HEK293 (cell line): ENCODE results near the gene RNF227.
A peak's percentile ranks its signal among the peaks of the same experiment; 100 is the strongest.

Experiments
- ELK4 ChIP-seq: IDR thresholded peaks from 2 replicates; pipeline ENCODE4 v1.6.1; 2011; ENCODE audit warnings: mild to moderate bottlenecking, low read depth, low read length, borderline replicate concordance
- HIC1 ChIP-seq: fragments of 450-650 bp; formaldehyde crosslinking; IDR thresholded peaks from 2 replicates; pipeline ENCODE4 v1.5.1; 2016; ENCODE audit warnings: missing biosample characterization, missing genetic modification characterization
- KLF7 ChIP-seq: fragments of 450-650 bp; formaldehyde crosslinking; IDR thresholded peaks from 2 replicates; pipeline ENCODE4 v1.5.1; 2016; ENCODE audit warnings: missing biosample characterization, missing genetic modification characterization, borderline replicate concordance
- KLF9 ChIP-seq: fragments of 450-650 bp; formaldehyde crosslinking; IDR thresholded peaks from 2 replicates; pipeline ENCODE4 v1.5.1; 2016; ENCODE audit warnings: missing biosample characterization, missing genetic modification characterization, low read depth
- PRDM1 ChIP-seq: fragments of 450-650 bp; formaldehyde crosslinking; IDR thresholded peaks from 2 replicates; pipeline ENCODE4; 2016; ENCODE audit warnings: missing biosample characterization, missing genetic modification characterization
- RBAK ChIP-seq: fragments of 450-650 bp; formaldehyde crosslinking; IDR thresholded peaks from 2 replicates; pipeline ENCODE4 v1.5.1; 2016; ENCODE audit warnings: missing biosample characterization, missing genetic modification characterization
- TRIM28 ChIP-seq: IDR thresholded peaks from 2 replicates; pipeline ENCODE4 v1.6.1; 2011; ENCODE audit warnings: low read length, control low read depth, borderline replicate concordance
- ZBTB17 ChIP-seq: fragments of 450-650 bp; formaldehyde crosslinking; IDR thresholded peaks from 2 replicates; pipeline ENCODE4 v1.5.1; 2016; ENCODE audit warnings: missing biosample characterization, missing genetic modification characterization
- ZBTB44 ChIP-seq: fragments of 450-650 bp; IDR thresholded peaks from 2 replicates; pipeline ENCODE4 v1.5.1; 2018; ENCODE audit warnings: missing biosample characterization, mild to moderate bottlenecking, missing genetic modification characterization
- ZEB2 ChIP-seq: fragments of 450-650 bp; formaldehyde crosslinking; IDR thresholded peaks from 2 replicates; pipeline ENCODE4 v1.5.1; 2016; ENCODE audit warnings: missing biosample characterization, missing genetic modification characterization
- ZFHX2 ChIP-seq: fragments of 450-650 bp; formaldehyde crosslinking; conservative IDR thresholded peaks from 2 replicates; pipeline ENCODE4 v1.5.1; 2016; ENCODE audit warnings: missing biosample characterization, missing genetic modification characterization
- ZNF132 ChIP-seq: fragments of 450-650 bp; formaldehyde crosslinking; IDR thresholded peaks from 2 replicates; pipeline ENCODE4 v1.5.1; 2017; ENCODE audit warnings: missing biosample characterization, missing genetic modification characterization, borderline replicate concordance
- ZNF19 ChIP-seq: fragments of 450-650 bp; formaldehyde crosslinking; IDR thresholded peaks from 2 replicates; pipeline ENCODE4; 2016; ENCODE audit warnings: missing biosample characterization, missing genetic modification characterization, low read depth
- ZNF24 ChIP-seq: fragments of 450-650 bp; formaldehyde crosslinking; IDR thresholded peaks from 2 replicates; pipeline ENCODE4 v1.5.1; 2016; ENCODE audit warnings: missing biosample characterization, missing genetic modification characterization
- ZNF292 ChIP-seq: fragments of 450-650 bp; formaldehyde crosslinking; IDR thresholded peaks from 2 replicates; pipeline ENCODE4 v1.5.1; 2016; ENCODE audit warnings: low read depth, missing biosample characterization, missing genetic modification characterization, borderline replicate concordance
- ZNF426 ChIP-seq: fragments of 450-650 bp; formaldehyde crosslinking; IDR thresholded peaks from 2 replicates; pipeline ENCODE4 v1.5.1; 2017; ENCODE audit warnings: missing biosample characterization, missing genetic modification characterization, mild to moderate bottlenecking, inconsistent platforms, moderate library complexity
- ZNF433 ChIP-seq: fragments of 450-650 bp; formaldehyde crosslinking; IDR thresholded peaks from 2 replicates; pipeline ENCODE4 v1.5.1; 2016; ENCODE audit warnings: missing biosample characterization, missing genetic modification characterization, low read depth
- ZNF530 ChIP-seq: fragments of 450-650 bp; formaldehyde crosslinking; IDR thresholded peaks from 2 replicates; pipeline ENCODE4 v1.5.1; 2016; ENCODE audit warnings: low read depth, missing biosample characterization, missing genetic modification characterization
- ZNF585B ChIP-seq: fragments of 450-650 bp; formaldehyde crosslinking; IDR thresholded peaks from 2 replicates; pipeline ENCODE4 v1.5.1; 2016; ENCODE audit warnings: missing biosample characterization, missing genetic modification characterization
- ZNF660 ChIP-seq: fragments of 450-650 bp; IDR thresholded peaks from 2 replicates; pipeline ENCODE4 v1.5.1; 2018; ENCODE audit warnings: missing biosample characterization, mild to moderate bottlenecking, missing genetic modification characterization
- ZNF670 ChIP-seq: fragments of 450-650 bp; formaldehyde crosslinking; IDR thresholded peaks from 2 replicates; pipeline ENCODE4 v1.5.1; 2016; ENCODE audit warnings: missing biosample characterization, missing genetic modification characterization, low read depth
- ZNF777 ChIP-seq: fragments of 450-650 bp; formaldehyde crosslinking; IDR thresholded peaks from 2 replicates; pipeline ENCODE4 v1.5.1; 2017; ENCODE audit warnings: missing biosample characterization, missing genetic modification characterization, borderline replicate concordance
- ZNF791 ChIP-seq: fragments of 450-650 bp; formaldehyde crosslinking; IDR thresholded peaks from 2 replicates; pipeline ENCODE4 v1.5.1; 2016; ENCODE audit warnings: missing biosample characterization, missing genetic modification characterization
- ZNF830 ChIP-seq: fragments of 450-650 bp; IDR thresholded peaks from 2 replicates; pipeline ENCODE4 v1.5.0; 2018; ENCODE audit warnings: missing biosample characterization, missing genetic modification characterization, low read depth, mild to moderate bottlenecking, moderate library complexity
- ZSCAN23 ChIP-seq: fragments of 450-650 bp; formaldehyde crosslinking; IDR thresholded peaks from 2 replicates; pipeline ENCODE4 v1.5.1; 2016; ENCODE audit warnings: missing biosample characterization, missing genetic modification characterization
- TF ChIP-seq, protein P1 (sequence below): fragments of 450-650 bp; formaldehyde crosslinking; IDR thresholded peaks from 2 replicates; pipeline ENCODE4 v1.5.1; 2016; ENCODE audit warnings: missing biosample characterization, missing genetic modification characterization
- TF ChIP-seq, protein P2 (sequence below): fragments of 450-650 bp; formaldehyde crosslinking; IDR thresholded peaks from 2 replicates; pipeline ENCODE4 v1.5.1; 2016; ENCODE audit warnings: missing biosample characterization, missing genetic modification characterization
- TF ChIP-seq, protein P3 (sequence below): fragments of 450-650 bp; formaldehyde crosslinking; IDR thresholded peaks from 2 replicates; pipeline ENCODE4 v1.5.1; 2016; ENCODE audit warnings: missing biosample characterization, missing genetic modification characterization

The RNF227 gene

DNA sequence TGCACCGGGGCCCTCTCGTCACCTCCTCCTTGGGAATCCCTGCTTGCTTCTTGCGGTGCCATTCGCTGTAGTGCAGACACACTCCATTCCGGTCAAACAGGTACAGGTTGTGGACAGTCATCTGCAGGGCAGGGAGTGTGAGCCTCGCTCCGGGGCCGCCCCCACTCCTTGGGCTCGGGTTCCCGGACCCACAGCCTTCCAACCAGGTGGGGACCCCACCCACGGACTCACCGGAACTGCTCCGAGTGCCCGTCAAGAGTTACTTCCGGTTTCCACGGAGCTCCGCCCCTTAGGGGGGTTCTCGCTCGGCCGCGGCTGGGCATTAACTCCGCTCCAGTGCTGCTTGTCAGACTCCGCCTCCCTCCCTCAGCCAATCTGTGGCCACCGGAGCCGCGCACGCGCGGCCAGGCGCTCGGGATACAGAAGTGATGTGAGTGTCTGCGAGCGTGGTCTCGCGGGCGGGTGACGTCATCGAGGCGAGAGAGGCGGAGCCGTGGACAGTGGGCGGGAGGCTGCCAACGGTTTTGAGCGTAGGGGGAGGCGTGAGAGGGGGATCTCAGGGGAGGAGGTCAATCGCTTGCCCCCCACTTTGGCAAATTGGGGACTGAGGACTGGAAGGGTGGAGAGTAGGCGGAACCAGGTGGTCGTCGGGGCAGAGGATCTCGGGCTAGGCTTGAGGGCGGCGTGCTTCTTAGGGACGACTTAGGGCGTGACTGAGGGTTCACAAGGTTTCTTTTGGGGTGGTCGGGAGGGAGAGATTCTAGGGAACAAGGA is 15.8 kb upstream of the RNF227 start, which contains the start of the genes CNTROB and TRAPPC1 (continued):
- TF ChIP-seq ZBTB44 (no peak), ZNF292 (tag by site-specific recombination) (0 out of 2 replicates have a peak, but pooled peaks have one; percentile 8), ZNF791 (tag by site-specific recombination) (no peak), ZNF530 (tag by site-specific recombination) (no peak), ZNF132 (tag by site-specific recombination) (no peak), ZNF585B (tag by site-specific recombination) (0 out of 2 replicates have a peak, but pooled peaks have one; percentile 13), KLF9 (tag by site-specific recombination) (peak; percentile 97), ZNF830 (tag by site-specific recombination) (no peak), PRDM1 (tag by site-specific recombination) (0 out of 2 replicates have a peak, but pooled peaks have one; percentile 50), ZBTB17 (tag by site-specific recombination) (no peak; the same call in 1 of the 2 replicates), ZEB2 (tag by site-specific recombination) (peak; percentile 84), ELK4 (peak; percentile 53; the same call in 1 of the 2 replicates), ZNF426 (tag by site-specific recombination) (no peak), RBAK (tag by site-specific recombination) (peak; percentile 65; the same call in 1 of the 2 replicates), ZNF24 (tag by site-specific recombination) (peak; percentile 53; the same call in 1 of the 2 replicates), ZNF433 (tag by site-specific recombination) (no peak), ZNF19 (tag by site-specific recombination) (no peak), KLF7 (tag by site-specific recombination) (peak; percentile 91; the same call in 1 of the 2 replicates), ZNF670 (tag by site-specific recombination) (no peak), ZNF777 (0 out of 2 replicates have a peak, but pooled peaks have one; percentile 58), TRIM28 (no peak), HIC1 (peak; percentile 96), ZFHX2 (tag by site-specific recombination) (peak; percentile 100), ZNF660 (tag by site-specific recombination) (no peak; the same call in 1 of the 2 replicates), ZSCAN23 (tag by site-specific recombination) (peak; percentile 95)
- TF ChIP-seq, protein P1, sequence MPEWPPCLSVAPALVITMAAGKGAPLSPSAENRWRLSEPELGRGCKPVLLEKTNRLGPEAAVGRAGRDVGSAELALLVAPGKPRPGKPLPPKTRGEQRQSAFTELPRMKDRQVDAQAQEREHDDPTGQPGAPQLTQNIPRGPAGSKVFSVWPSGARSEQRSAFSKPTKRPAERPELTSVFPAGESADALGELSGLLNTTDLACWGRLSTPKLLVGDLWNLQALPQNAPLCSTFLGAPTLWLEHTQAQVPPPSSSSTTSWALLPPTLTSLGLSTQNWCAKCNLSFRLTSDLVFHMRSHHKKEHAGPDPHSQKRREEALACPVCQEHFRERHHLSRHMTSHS (tag by site-specific recombination) = 0 out of 2 replicates have a peak, but pooled peaks have one; percentile 8
- TF ChIP-seq, protein P2, sequence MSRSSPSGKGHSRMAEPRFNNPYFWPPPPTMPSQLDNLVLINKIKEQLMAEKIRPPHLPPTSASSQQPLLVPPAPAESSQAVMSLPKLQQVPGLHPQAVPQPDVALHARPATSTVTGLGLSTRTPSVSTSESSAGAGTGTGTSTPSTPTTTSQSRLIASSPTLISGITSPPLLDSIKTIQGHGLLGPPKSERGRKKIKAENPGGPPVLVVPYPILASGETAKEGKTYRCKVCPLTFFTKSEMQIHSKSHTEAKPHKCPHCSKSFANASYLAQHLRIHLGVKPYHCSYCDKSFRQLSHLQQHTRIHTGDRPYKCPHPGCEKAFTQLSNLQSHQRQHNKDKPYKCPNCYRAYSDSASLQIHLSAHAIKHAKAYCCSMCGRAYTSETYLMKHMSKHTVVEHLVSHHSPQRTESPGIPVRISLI = no peak
- TF ChIP-seq, protein P3, sequence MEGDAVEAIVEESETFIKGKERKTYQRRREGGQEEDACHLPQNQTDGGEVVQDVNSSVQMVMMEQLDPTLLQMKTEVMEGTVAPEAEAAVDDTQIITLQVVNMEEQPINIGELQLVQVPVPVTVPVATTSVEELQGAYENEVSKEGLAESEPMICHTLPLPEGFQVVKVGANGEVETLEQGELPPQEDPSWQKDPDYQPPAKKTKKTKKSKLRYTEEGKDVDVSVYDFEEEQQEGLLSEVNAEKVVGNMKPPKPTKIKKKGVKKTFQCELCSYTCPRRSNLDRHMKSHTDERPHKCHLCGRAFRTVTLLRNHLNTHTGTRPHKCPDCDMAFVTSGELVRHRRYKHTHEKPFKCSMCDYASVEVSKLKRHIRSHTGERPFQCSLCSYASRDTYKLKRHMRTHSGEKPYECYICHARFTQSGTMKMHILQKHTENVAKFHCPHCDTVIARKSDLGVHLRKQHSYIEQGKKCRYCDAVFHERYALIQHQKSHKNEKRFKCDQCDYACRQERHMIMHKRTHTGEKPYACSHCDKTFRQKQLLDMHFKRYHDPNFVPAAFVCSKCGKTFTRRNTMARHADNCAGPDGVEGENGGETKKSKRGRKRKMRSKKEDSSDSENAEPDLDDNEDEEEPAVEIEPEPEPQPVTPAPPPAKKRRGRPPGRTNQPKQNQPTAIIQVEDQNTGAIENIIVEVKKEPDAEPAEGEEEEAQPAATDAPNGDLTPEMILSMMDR = no peak
